GM23338 (cell line): ENCODE data around the gene BCL2. TPM values are rescaled to one million over a fixed set of nuclear protein-coding genes. Genes with fewer than 3 reads are reported as not detected.

ENCODE experiments used
- ATAC-seq: fragments of 200-7000 bp; cut with Tn5 transposase; 3 replicates; pipeline ENCODE4 v1.9.1; 2020
- DNase-seq: peaks from one replicate; pipeline ENCODE4 v3.0.0-alpha.2; 2015; ENCODE audit warnings: low spot score
- H2AFZ ChIP-seq: fragments of 200-600 bp; sonication (generic); 2 replicates; pipeline ENCODE4 v1.8.0; 2016; ENCODE audit warnings: antibody characterized with exemption, mild to moderate bottlenecking, moderate library complexity
- H3F3A ChIP-seq: fragments of 200-600 bp; sonication (generic); replicated peaks from 2 replicates; pipeline ENCODE4 v1.8.0; 2017; ENCODE audit warnings: antibody characterized with exemption, mixed run types, low read depth
- H3K27ac ChIP-seq: fragments of 200-600 bp; sonication (generic); 2 replicates; pipeline ENCODE4 v1.6.1; 2016; ENCODE audit warnings: low read depth
- H3K27me3 ChIP-seq: fragments of 200-600 bp; sonication (generic); 2 replicates; pipeline ENCODE4 v1.8.0; 2016; ENCODE audit warnings: mild to moderate bottlenecking, mixed run types, moderate library complexity; ENCODE audit not compliant: insufficient read depth
- H3K36me3 ChIP-seq: fragments of 200-600 bp; sonication (generic); 2 replicates; pipeline ENCODE4 v1.8.0; 2016; ENCODE audit warnings: mild to moderate bottlenecking; ENCODE audit not compliant: insufficient read depth
- H3K4me1 ChIP-seq: fragments of 200-600 bp; sonication (generic); 2 replicates; pipeline ENCODE4 v1.8.0; 2016; ENCODE audit warnings: mild to moderate bottlenecking, moderate library complexity; ENCODE audit not compliant: insufficient read depth
- H3K4me2 ChIP-seq: fragments of 200-600 bp; sonication (generic); 2 replicates; pipeline ENCODE4 v1.7.1; 2017; ENCODE audit warnings: mixed run types
- H3K4me3 ChIP-seq: fragments of 200-600 bp; sonication (generic); 2 replicates; pipeline ENCODE4 v1.6.1; 2016; ENCODE audit warnings: mixed run types
- H3K79me2 ChIP-seq: fragments of 200-600 bp; sonication (generic); replicated peaks from 2 replicates; pipeline ENCODE4 v1.8.0; 2017; ENCODE audit warnings: mild to moderate bottlenecking; ENCODE audit not compliant: insufficient read depth
- H3K9me2 ChIP-seq: fragments of 200-600 bp; sonication (generic); 2 replicates; pipeline ENCODE4 v1.8.0; 2017; ENCODE audit not compliant: insufficient read depth
- H4K20me1 ChIP-seq: fragments of 200-600 bp; sonication (generic); replicated peaks from 2 replicates; pipeline ENCODE4 v1.8.0; 2017; ENCODE audit warnings: mild to moderate bottlenecking; ENCODE audit not compliant: insufficient read depth
- H3K27ac Mint-ChIP-seq: 2 replicates; pipeline ENCODE4 v1.8.0; 2020; ENCODE audit warnings: inconsistent platforms, mild to moderate bottlenecking, moderate library complexity, mixed read lengths
- H3K27me3 Mint-ChIP-seq: 3 replicates; pipeline ENCODE4 v1.8.0; 2022; ENCODE audit warnings: low read depth, mild to moderate bottlenecking, moderate library complexity, mixed read lengths, inconsistent platforms; ENCODE audit not compliant: insufficient read depth, poor library complexity
- H3K36me3 Mint-ChIP-seq: 3 replicates; pipeline ENCODE4 v1.8.0; 2021; ENCODE audit warnings: low read depth, mild to moderate bottlenecking, inconsistent platforms, moderate library complexity, mixed read lengths
- H3K4me1 Mint-ChIP-seq: 3 replicates; pipeline ENCODE4 v1.8.0; 2020; ENCODE audit warnings: mild to moderate bottlenecking, inconsistent platforms, mixed read lengths
- H3K4me3 Mint-ChIP-seq: 3 replicates; pipeline ENCODE4 v1.8.0; 2021; ENCODE audit warnings: moderate library complexity, mild to moderate bottlenecking, inconsistent platforms, mixed read lengths
- H3K9me3 Mint-ChIP-seq: 3 replicates; pipeline ENCODE4 v1.8.0; 2020; ENCODE audit warnings: moderate library complexity, mild to moderate bottlenecking, inconsistent platforms, mixed read lengths
- CREB1 ChIP-seq: fragments of 250-450 bp; sonication (Bioruptor Pico); IDR thresholded peaks from 2 replicates; pipeline ENCODE4 v1.5.0; 2020; ENCODE audit warnings: low read depth, mild to moderate bottlenecking, moderate library complexity
- EZH2 ChIP-seq: fragments of 200-600 bp; sonication (generic); IDR thresholded peaks from one replicate; pipeline ENCODE4 v1.8.0; 2017; ENCODE audit warnings: antibody characterized with exemption, mild to moderate bottlenecking, low read depth; ENCODE audit not compliant: unreplicated experiment
- EZH2phosphoT487 ChIP-seq: fragments of 200-600 bp; sonication (generic); IDR thresholded peaks from one replicate; pipeline ENCODE4 v1.8.1; 2018; ENCODE audit warnings: antibody characterized with exemption; ENCODE audit not compliant: unreplicated experiment
- JUNB ChIP-seq: IDR thresholded peaks from one replicate; pipeline ENCODE4 v1.6.1; 2016; ENCODE audit warnings: antibody characterized with exemption; ENCODE audit not compliant: unreplicated experiment
- POLR2AphosphoS5 ChIP-seq: IDR thresholded peaks from 2 replicates; pipeline ENCODE4 v1.6.1; 2016; ENCODE audit warnings: antibody characterized with exemption, low read depth
- STAT1 ChIP-seq: IDR thresholded peaks from one replicate; pipeline ENCODE4 v1.6.1; 2016; ENCODE audit warnings: antibody characterized with exemption; ENCODE audit not compliant: unreplicated experiment
- ZNF114 ChIP-seq: fragments of 250-450 bp; sonication (Bioruptor Pico); IDR thresholded peaks from 2 replicates; pipeline ENCODE4 v1.5.0; 2020; ENCODE audit warnings: mild to moderate bottlenecking, moderate library complexity
- ZNF331 ChIP-seq: fragments of 250-450 bp; sonication (Bioruptor Pico); IDR thresholded peaks from 2 replicates; pipeline ENCODE4 v1.5.0; 2020; ENCODE audit warnings: low read depth, mild to moderate bottlenecking, moderate library complexity
- polyA plus RNA-seq: library from polyadenylated mRNA; unstranded; fragments of >200 nt; fragmentation: Nextera tagmentation; extraction: Ambion mirVana; gene quantifications from 2 replicates; pipeline ENCODE4 v1.2.1, GENCODE V29; 2016
- total RNA-seq: library from RNA; depleted of rRNA; stranded (reverse); fragments of >200 nt; shearing (Covaris generic); gene quantifications from 2 replicates; pipeline ENCODE4 v1.2.3, GENCODE V29; 2014
- TF ChIP-seq, protein P1 (sequence below): IDR thresholded peaks from 2 replicates; pipeline ENCODE4 v1.6.1; 2016; ENCODE audit warnings: antibody characterized with exemption
- TF ChIP-seq, protein P2 (sequence below): fragments of 250-450 bp; sonication (Bioruptor Pico); IDR thresholded peaks from 2 replicates; pipeline ENCODE4 v1.5.0; 2020; ENCODE audit warnings: mild to moderate bottlenecking, moderate library complexity
- TF ChIP-seq, protein P3 (sequence below), 2 experiments: fragments of 200-600 bp in 1 of 2; sonication (generic) in 1 of 2; conservative IDR thresholded peaks; 2 replicates each; pipeline versions ENCODE4 v1.5.1 to v1.6.1; 2016 to 2017; ENCODE audit warnings: antibody characterized with exemption in 2 of 2, low read depth in 2 of 2, mild to moderate bottlenecking in 2 of 2, moderate library complexity in 1 of 2

Gene BCL2
- total and polyA plus RNA-seq, 2 experiments from 2014 or later, result 1.2 to 4.0 TPM

DNA sequence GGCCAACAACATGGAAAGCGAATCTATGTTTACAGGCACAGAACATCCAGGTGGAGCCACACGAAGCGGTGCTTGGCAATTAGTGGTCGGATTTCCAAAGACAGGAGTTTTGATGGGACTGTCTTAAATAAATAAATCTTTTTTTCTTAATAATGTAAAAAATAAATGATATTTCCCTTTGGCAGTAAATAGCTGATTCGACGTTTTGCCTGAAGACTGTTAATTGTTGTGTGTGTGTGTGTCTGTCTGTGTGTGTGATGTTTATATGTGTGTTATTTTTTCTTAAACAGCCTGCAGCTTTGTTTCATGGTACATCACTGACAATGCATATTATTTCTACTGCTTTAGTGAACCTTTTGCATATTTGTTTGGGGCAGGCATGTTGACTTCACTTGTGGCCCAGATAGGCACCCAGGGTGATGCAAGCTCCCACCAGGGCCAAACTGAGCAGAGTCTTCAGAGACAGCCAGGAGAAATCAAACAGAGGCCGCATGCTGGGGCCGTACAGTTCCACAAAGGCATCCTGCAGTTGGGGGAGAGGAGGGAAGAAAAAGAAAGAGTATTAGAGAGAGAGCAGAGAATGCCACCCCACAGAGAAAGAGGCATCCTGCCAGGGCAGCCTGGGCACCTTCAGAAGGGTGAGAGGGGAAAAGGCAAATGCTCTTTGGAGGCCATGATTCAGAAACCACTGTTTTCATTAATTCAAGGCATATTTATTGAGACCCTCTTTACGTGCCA, 191.2 kb downstream of the BCL2 start:
- Histone ChIP-seq H3K36me3 (no peaks in the 10 kb centered on the region), H2AFZ (no peak overlapping the region), H3K9me2 (no peaks in the 10 kb centered on the region), H3K27me3 (no peaks in the 10 kb centered on the region), H3K4me3 (no peak overlapping the region), H3K4me1 (peaks cover 5% of the 10 kb centered on the region), H3F3A (no peaks in the 10 kb centered on the region), H3K27ac (no peak overlapping the region), H3K79me2 (no peaks in the 10 kb centered on the region), H3K4me2 (no peak overlapping the region), H4K20me1 (no peaks in the 10 kb centered on the region)
- H3K4me1 Mint-ChIP-seq, result peaks cover 23% of the 10 kb centered on the region
- DNase-seq (no peak), ATAC-seq (peak; percentile 24; the same call in 1 of the 3 replicates)
- no peak overlapping the region for H3K27ac Mint-ChIP-seq
- no peaks in the 10 kb centered on the region; the same call in 2 of the 3 replicates for H3K9me3 Mint-ChIP-seq
- no peaks in the 10 kb centered on the region for H3K36me3 Mint-ChIP-seq
- H3K4me3 Mint-ChIP-seq, result no peak overlapping the region
- H3K27me3 Mint-ChIP-seq, result peaks cover 3% of the 10 kb centered on the region
- TF ChIP-seq STAT1, result no peak
- TF ChIP-seq EZH2phosphoT487, result no peak
- no peak for TF ChIP-seq POLR2AphosphoS5
- TF ChIP-seq ZNF114 (CRISPR knock-in tag), result no peak
- no peak for TF ChIP-seq ZNF331
- TF ChIP-seq CREB1, result no peak
- TF ChIP-seq, protein P1, sequence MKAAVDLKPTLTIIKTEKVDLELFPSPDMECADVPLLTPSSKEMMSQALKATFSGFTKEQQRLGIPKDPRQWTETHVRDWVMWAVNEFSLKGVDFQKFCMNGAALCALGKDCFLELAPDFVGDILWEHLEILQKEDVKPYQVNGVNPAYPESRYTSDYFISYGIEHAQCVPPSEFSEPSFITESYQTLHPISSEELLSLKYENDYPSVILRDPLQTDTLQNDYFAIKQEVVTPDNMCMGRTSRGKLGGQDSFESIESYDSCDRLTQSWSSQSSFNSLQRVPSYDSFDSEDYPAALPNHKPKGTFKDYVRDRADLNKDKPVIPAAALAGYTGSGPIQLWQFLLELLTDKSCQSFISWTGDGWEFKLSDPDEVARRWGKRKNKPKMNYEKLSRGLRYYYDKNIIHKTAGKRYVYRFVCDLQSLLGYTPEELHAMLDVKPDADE, result no peak
- TF ChIP-seq, protein P2, sequence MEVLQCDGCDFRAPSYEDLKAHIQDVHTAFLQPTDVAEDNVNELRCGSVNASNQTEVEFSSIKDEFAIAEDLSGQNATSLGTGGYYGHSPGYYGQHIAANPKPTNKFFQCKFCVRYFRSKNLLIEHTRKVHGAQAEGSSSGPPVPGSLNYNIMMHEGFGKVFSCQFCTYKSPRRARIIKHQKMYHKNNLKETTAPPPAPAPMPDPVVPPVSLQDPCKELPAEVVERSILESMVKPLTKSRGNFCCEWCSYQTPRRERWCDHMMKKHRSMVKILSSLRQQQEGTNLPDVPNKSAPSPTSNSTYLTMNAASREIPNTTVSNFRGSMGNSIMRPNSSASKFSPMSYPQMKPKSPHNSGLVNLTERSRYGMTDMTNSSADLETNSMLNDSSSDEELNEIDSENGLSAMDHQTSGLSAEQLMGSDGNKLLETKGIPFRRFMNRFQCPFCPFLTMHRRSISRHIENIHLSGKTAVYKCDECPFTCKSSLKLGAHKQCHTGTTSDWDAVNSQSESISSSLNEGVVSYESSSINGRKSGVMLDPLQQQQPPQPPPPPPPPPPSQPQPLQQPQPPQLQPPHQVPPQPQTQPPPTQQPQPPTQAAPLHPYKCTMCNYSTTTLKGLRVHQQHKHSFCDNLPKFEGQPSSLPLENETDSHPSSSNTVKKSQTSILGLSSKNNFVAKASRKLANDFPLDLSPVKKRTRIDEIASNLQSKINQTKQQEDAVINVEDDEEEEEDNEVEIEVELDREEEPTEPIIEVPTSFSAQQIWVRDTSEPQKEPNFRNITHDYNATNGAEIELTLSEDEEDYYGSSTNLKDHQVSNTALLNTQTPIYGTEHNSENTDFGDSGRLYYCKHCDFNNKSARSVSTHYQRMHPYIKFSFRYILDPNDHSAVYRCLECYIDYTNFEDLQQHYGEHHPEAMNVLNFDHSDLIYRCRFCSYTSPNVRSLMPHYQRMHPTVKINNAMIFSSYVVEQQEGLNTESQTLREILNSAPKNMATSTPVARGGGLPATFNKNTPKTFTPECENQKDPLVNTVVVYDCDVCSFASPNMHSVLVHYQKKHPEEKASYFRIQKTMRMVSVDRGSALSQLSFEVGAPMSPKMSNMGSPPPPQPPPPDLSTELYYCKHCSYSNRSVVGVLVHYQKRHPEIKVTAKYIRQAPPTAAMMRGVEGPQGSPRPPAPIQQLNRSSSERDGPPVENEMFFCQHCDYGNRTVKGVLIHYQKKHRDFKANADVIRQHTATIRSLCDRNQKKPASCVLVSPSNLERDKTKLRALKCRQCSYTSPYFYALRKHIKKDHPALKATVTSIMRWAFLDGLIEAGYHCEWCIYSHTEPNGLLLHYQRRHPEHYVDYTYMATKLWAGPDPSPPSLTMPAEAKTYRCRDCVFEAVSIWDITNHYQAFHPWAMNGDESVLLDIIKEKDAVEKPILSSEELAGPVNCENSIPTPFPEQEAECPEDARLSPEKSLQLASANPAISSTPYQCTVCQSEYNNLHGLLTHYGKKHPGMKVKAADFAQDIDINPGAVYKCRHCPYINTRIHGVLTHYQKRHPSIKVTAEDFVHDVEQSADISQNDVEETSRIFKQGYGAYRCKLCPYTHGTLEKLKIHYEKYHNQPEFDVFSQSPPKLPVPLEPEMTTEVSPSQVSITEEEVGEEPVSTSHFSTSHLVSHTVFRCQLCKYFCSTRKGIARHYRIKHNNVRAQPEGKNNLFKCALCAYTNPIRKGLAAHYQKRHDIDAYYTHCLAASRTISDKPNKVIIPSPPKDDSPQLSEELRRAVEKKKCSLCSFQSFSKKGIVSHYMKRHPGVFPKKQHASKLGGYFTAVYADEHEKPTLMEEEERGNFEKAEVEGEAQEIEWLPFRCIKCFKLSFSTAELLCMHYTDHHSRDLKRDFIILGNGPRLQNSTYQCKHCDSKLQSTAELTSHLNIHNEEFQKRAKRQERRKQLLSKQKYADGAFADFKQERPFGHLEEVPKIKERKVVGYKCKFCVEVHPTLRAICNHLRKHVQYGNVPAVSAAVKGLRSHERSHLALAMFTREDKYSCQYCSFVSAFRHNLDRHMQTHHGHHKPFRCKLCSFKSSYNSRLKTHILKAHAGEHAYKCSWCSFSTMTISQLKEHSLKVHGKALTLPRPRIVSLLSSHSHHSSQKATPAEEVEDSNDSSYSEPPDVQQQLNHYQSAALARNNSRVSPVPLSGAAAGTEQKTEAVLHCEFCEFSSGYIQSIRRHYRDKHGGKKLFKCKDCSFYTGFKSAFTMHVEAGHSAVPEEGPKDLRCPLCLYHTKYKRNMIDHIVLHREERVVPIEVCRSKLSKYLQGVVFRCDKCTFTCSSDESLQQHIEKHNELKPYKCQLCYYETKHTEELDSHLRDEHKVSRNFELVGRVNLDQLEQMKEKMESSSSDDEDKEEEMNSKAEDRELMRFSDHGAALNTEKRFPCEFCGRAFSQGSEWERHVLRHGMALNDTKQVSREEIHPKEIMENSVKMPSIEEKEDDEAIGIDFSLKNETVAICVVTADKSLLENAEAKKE, result no peak
- no peak for TF ChIP-seq JUNB
- no peak for TF ChIP-seq EZH2
- TF ChIP-seq, protein P3, sequence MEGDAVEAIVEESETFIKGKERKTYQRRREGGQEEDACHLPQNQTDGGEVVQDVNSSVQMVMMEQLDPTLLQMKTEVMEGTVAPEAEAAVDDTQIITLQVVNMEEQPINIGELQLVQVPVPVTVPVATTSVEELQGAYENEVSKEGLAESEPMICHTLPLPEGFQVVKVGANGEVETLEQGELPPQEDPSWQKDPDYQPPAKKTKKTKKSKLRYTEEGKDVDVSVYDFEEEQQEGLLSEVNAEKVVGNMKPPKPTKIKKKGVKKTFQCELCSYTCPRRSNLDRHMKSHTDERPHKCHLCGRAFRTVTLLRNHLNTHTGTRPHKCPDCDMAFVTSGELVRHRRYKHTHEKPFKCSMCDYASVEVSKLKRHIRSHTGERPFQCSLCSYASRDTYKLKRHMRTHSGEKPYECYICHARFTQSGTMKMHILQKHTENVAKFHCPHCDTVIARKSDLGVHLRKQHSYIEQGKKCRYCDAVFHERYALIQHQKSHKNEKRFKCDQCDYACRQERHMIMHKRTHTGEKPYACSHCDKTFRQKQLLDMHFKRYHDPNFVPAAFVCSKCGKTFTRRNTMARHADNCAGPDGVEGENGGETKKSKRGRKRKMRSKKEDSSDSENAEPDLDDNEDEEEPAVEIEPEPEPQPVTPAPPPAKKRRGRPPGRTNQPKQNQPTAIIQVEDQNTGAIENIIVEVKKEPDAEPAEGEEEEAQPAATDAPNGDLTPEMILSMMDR (conservative IDR thresholded peaks at IDR 0.05; ENCODE audit: low read depth in 2 of 2), result no peak
